Progenitor cell of endocrine pancreas (in vitro differentiated cells): ENCODE measurements around the gene SFXN2. TPM values are rescaled to one million over a fixed set of nuclear protein-coding genes. Genes with fewer than 3 reads are reported as not detected.

Source experiments
- DNase-seq: peaks from one replicate; pipeline ENCODE4 v3.0.0; 2021; ENCODE audit warnings: low spot score; ENCODE audit not compliant: unreplicated experiment
- H3K27ac Mint-ChIP-seq: 2 replicates; pipeline ENCODE4 v1.8.0; 2021; ENCODE audit warnings: mild to moderate bottlenecking, moderate library complexity, mixed read lengths
- H3K27me3 Mint-ChIP-seq: 2 replicates; pipeline ENCODE4 v1.8.0; 2021; ENCODE audit warnings: mixed read lengths
- H3K36me3 Mint-ChIP-seq: 2 replicates; pipeline ENCODE4 v1.8.0; 2022; ENCODE audit warnings: mixed read lengths; ENCODE audit not compliant: insufficient read depth
- H3K4me1 Mint-ChIP-seq: 2 replicates; pipeline ENCODE4 v1.8.0; 2021; ENCODE audit warnings: low read depth, mixed read lengths
- H3K4me3 Mint-ChIP-seq: 2 replicates; pipeline ENCODE4 v1.8.0; 2021; ENCODE audit warnings: low read depth, mild to moderate bottlenecking, moderate library complexity, mixed read lengths
- H3K9me3 Mint-ChIP-seq: 2 replicates; pipeline ENCODE4 v1.8.0; 2021; ENCODE audit warnings: low read depth, mixed read lengths
- CTCF ChIP-seq: fragments of 200-600 bp; sonication (generic); IDR thresholded peaks from one replicate; pipeline ENCODE4 v1.5.0; 2021; ENCODE audit warnings: antibody characterized with exemption, mild to moderate bottlenecking; ENCODE audit not compliant: unreplicated experiment
- total RNA-seq: library from RNA; stranded (reverse); gene quantifications from 2 replicates; pipeline ENCODE4 v1.2.1, GENCODE V29; 2021

The SFXN2 gene
- total RNA-seq, 1 donor from 2014 or later, result 33.9 TPM

GRCh38 chr10:102781921-102782557 is 67.6 kb downstream of the SFXN2 start:
- H3K27ac Mint-ChIP-seq, result peak overlapping the region; percentile 38

GRCh38 chr10:102782673-102783551 is 68.5 kb downstream of the SFXN2 start:
- peak overlapping the region; percentile 38 for H3K27ac Mint-ChIP-seq
- H3K4me1 Mint-ChIP-seq, result peaks cover 27% of the 10 kb centered on the region
- peaks cover 3% of the 10 kb centered on the region for H3K36me3 Mint-ChIP-seq
- TF ChIP-seq CTCF, result no peak
- no peak overlapping the region for H3K4me3 Mint-ChIP-seq
- no peak for DNase-seq
- no peaks in the 10 kb centered on the region for H3K27me3 Mint-ChIP-seq
- H3K9me3 Mint-ChIP-seq, result no peaks in the 10 kb centered on the region

More at GRCh38 chr10:102781921-102782557, 67.6 kb downstream of the SFXN2 start:
- no peaks in the 10 kb centered on the region for H3K27me3 Mint-ChIP-seq
- H3K4me3 Mint-ChIP-seq, result no peak overlapping the region
- TF ChIP-seq CTCF, result no peak
- no peak for DNase-seq
- H3K9me3 Mint-ChIP-seq, result no peaks in the 10 kb centered on the region
- H3K36me3 Mint-ChIP-seq, result peaks cover 3% of the 10 kb centered on the region
- peaks cover 32% of the 10 kb centered on the region for H3K4me1 Mint-ChIP-seq

DNA sequence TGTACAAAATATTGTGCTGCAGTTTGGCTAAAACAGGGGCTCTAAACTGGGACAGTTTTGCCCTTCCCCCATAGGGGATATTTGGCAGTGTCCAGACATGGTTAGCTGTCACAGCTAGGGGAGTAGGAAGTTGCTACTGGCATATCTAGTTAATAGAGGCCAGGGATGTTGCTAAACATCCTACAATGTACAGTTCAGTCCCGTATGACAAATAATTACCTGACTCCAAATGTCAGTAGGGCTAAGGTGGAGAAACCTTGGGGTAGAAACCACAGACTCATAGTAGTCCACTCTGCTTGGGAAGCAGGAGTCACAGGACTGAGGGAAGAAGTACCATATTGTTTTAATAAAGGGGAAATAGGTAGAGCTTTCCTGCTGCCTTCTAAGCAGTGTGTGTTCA is 69.1 kb downstream of the SFXN2 start:
- no peak for DNase-seq
- H3K4me1 Mint-ChIP-seq, result peaks cover 23% of the 10 kb centered on the region
- no peak overlapping the region for H3K27ac Mint-ChIP-seq
- no peak for TF ChIP-seq CTCF
- no peaks in the 10 kb centered on the region for H3K9me3 Mint-ChIP-seq
- peaks cover 3% of the 10 kb centered on the region for H3K36me3 Mint-ChIP-seq
- no peak overlapping the region for H3K4me3 Mint-ChIP-seq
- H3K27me3 Mint-ChIP-seq, result no peaks in the 10 kb centered on the region

GRCh38 chr10:102785818-102786217 is 71.4 kb downstream of the SFXN2 start:
- H3K9me3 Mint-ChIP-seq, result peaks cover 4% of the 10 kb centered on the region
- no peaks in the 10 kb centered on the region for H3K27me3 Mint-ChIP-seq
- TF ChIP-seq CTCF, result no peak
- peaks cover 14% of the 10 kb centered on the region for H3K4me1 Mint-ChIP-seq
- H3K4me3 Mint-ChIP-seq, result no peak overlapping the region
- DNase-seq, result no peak
- H3K36me3 Mint-ChIP-seq, result peaks cover 5% of the 10 kb centered on the region
- no peak overlapping the region for H3K27ac Mint-ChIP-seq

DNA sequence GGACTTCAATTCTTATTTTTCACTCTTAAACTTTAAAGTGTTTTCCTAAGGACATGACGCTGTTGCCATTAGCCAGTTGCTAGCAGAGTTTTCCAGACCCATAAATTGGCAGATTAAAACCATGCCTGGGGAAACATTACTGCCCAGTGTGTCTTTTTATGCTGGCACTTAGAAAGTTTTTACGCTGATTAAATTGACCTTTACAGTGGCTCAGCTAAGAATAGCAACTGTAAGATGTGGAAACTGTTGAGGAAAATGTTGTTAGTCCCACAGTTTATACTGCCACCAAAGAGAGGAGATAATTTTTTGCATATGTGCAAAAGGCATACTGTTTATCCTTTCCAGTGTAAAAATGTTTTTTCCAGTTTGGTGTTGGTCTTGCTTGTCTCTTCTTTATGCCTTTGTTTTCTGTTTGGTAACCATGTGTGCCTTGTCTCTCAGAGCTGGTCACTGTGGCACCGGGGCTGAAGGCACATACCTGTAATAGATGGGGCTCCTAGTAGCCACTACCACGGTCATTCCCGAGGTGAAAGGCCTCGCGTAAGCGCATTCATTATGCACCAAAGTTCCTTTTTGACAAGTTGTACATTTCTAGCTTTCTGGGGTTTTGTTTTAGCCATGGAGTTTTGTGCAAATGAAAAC is 77.4 kb downstream of the SFXN2 start:
- DNase-seq, result no peak
- H3K9me3 Mint-ChIP-seq, result peaks cover 4% of the 10 kb centered on the region
- TF ChIP-seq CTCF, result no peak
- no peak overlapping the region for H3K4me3 Mint-ChIP-seq
- no peaks in the 10 kb centered on the region for H3K27me3 Mint-ChIP-seq
- peaks cover 5% of the 10 kb centered on the region for H3K36me3 Mint-ChIP-seq
- no peaks in the 10 kb centered on the region for H3K4me1 Mint-ChIP-seq
- H3K27ac Mint-ChIP-seq, result no peak overlapping the region
